H1 (cell line): ENCODE data around the gene IDH2.
"Not testable (repeated sequence)": the region's sequence is repeated elsewhere in the genome, so short reads cannot be mapped to it uniquely, and the experiment has no call there.

Experiments used
- BACH1 ChIP-seq: IDR thresholded peaks from 2 replicates; pipeline ENCODE4 v1.6.1; 2012; ENCODE audit warnings: low read length, improper control_type of control experiment
- EZH2 ChIP-seq: fragments of 200-600 bp; sonication (generic); IDR thresholded peaks from 2 replicates; pipeline ENCODE4 v1.7.1; 2012; ENCODE audit warnings: low read depth, mild to moderate bottlenecking, moderate library complexity, low read length, inconsistent platforms; ENCODE audit not compliant: severe bottlenecking
- GABPA ChIP-seq: IDR thresholded peaks from 2 replicates; pipeline ENCODE4 v1.6.1; 2011; ENCODE audit warnings: mild to moderate bottlenecking, low read length, moderate library complexity, borderline replicate concordance; ENCODE audit not compliant: insufficient read depth
- POLR2A ChIP-seq, 2 experiments: IDR thresholded peaks; 1 replicate in 1 of 2; 2 replicates in 1 of 2; pipeline ENCODE4 v1.6.1; 2011; ENCODE audit warnings: low read depth in 2 of 2, low read length in 2 of 2, mild to moderate bottlenecking in 2 of 2; ENCODE audit errors: control extremely low read depth in 1 of 2
- SP1 ChIP-seq: IDR thresholded peaks from 2 replicates; pipeline ENCODE4 v1.6.1; 2011; ENCODE audit warnings: low read depth, low read length
- TAF1 ChIP-seq: IDR thresholded peaks from 2 replicates; pipeline ENCODE4 v1.6.1; 2011; ENCODE audit warnings: mild to moderate bottlenecking, low read depth, low read length
- YY1 ChIP-seq: IDR thresholded peaks from 2 replicates; pipeline ENCODE4 v1.6.1; 2011; ENCODE audit warnings: low read depth, mild to moderate bottlenecking, low read length
- TF ChIP-seq, protein P1 (sequence below), 3 experiments: IDR thresholded peaks; 1 replicate in 2 of 3; 2 replicates in 1 of 3; pipeline versions ENCODE4 v1.5.1 to v1.6.1; 2011; ENCODE audit warnings: low read length in 3 of 3, mild to moderate bottlenecking in 3 of 3, inconsistent platforms in 2 of 3, low read depth in 1 of 3, moderate library complexity in 1 of 3; ENCODE audit not compliant: insufficient read depth in 1 of 3; ENCODE audit errors: control extremely low read depth in 1 of 3
- TF ChIP-seq, protein P2 (sequence below): IDR thresholded peaks from 2 replicates; pipeline ENCODE4 v1.6.1; 2011; ENCODE audit warnings: low read length, improper control_type of control experiment

DNA sequence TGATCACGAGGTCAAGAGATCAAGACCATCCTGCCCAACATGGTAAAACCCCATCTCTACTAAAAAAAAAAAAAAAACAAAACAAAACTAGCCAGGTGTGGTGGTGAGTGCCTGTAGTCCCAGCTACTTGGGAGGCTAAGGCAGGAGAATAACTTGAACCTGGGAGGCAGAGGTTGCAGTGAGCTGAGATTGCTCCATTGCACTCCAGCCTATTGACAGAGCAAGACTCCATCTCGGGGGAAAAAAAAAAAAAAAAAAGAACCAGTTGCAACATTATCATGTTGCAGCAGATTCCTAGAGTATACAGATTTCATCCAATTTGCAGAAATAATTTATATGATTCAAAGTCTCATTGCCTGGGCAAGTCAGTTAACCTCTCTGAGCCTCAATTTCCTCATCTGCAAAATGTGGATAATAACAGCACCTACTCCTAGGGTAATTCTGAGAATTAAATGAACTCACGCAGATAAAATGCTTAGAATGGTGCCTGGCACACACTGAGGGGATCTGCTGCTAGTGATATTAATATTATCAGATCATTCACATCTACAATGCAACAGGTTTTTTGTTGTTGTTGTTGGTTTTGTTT, 7.0 kb upstream of the IDH2 start:
- not testable (repeated sequence) for TF ChIP-seq EZH2; GABPA; BACH1; SP1; YY1; TAF1; POLR2A (IDR thresholded peaks at IDR 0.05; ENCODE audit: control extremely low read depth in 1 of 2, low read depth in 2 of 2, low read length in 2 of 2)
- TF ChIP-seq, protein P1, sequence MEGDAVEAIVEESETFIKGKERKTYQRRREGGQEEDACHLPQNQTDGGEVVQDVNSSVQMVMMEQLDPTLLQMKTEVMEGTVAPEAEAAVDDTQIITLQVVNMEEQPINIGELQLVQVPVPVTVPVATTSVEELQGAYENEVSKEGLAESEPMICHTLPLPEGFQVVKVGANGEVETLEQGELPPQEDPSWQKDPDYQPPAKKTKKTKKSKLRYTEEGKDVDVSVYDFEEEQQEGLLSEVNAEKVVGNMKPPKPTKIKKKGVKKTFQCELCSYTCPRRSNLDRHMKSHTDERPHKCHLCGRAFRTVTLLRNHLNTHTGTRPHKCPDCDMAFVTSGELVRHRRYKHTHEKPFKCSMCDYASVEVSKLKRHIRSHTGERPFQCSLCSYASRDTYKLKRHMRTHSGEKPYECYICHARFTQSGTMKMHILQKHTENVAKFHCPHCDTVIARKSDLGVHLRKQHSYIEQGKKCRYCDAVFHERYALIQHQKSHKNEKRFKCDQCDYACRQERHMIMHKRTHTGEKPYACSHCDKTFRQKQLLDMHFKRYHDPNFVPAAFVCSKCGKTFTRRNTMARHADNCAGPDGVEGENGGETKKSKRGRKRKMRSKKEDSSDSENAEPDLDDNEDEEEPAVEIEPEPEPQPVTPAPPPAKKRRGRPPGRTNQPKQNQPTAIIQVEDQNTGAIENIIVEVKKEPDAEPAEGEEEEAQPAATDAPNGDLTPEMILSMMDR (IDR thresholded peaks at IDR 0.05; ENCODE audit: control extremely low read depth in 1 of 3, insufficient read depth in 1 of 3, low read depth in 1 of 3, low read length in 3 of 3), result not testable (repeated sequence)
- TF ChIP-seq, protein P2, sequence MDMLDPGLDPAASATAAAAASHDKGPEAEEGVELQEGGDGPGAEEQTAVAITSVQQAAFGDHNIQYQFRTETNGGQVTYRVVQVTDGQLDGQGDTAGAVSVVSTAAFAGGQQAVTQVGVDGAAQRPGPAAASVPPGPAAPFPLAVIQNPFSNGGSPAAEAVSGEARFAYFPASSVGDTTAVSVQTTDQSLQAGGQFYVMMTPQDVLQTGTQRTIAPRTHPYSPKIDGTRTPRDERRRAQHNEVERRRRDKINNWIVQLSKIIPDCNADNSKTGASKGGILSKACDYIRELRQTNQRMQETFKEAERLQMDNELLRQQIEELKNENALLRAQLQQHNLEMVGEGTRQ, result not testable (repeated sequence)
